Measurements from ENCODE around the gene MPST.

DNA sequence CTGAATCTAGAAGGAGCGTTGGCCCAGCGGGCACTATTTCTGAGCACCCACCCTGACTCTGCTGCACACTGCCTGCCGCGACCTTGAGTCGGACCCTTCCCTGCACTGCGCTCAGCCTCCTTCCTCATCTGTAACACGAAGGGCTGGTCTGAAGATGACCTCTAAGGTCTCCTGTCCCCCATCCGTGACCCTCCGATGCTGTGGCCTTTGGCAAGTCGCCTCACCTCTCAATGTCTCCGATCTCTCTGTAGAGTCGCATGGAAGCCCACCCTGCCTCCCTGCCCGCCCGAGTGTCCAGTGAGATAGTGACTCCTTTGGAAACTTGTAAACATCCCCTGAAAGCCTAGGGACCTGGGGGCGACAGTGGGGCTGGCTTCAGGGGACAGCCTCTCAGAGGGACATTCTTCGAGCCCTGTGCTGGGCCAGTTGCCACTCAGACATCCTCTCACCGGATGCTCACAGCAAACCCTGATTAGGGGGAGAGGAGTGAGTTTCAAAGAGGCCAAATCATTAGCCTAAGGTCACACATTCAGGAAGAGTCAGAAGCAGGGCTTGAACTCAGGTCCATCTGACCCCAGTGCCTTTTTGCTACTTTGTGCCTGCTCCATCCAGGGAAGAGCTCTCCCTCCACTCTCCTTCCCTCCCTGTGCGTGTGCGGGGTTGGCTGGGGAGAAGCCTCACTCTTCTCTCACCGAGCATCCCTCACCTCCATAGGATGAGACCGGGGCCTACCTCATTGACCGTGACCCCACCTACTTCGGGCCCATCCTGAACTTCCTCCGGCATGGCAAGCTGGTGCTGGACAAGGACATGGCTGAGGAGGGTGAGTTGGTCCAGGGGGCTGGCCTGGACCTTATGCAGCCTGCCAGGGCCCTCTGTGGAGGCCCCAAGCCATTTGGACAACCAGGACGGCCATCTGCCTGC, 33.1 kb downstream of the MPST start:
- TF ChIP-seq, protein P1, sequence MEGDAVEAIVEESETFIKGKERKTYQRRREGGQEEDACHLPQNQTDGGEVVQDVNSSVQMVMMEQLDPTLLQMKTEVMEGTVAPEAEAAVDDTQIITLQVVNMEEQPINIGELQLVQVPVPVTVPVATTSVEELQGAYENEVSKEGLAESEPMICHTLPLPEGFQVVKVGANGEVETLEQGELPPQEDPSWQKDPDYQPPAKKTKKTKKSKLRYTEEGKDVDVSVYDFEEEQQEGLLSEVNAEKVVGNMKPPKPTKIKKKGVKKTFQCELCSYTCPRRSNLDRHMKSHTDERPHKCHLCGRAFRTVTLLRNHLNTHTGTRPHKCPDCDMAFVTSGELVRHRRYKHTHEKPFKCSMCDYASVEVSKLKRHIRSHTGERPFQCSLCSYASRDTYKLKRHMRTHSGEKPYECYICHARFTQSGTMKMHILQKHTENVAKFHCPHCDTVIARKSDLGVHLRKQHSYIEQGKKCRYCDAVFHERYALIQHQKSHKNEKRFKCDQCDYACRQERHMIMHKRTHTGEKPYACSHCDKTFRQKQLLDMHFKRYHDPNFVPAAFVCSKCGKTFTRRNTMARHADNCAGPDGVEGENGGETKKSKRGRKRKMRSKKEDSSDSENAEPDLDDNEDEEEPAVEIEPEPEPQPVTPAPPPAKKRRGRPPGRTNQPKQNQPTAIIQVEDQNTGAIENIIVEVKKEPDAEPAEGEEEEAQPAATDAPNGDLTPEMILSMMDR (IDR thresholded peaks at IDR 0.05) = no peak
- TF ChIP-seq POLR2A (IDR thresholded peaks at IDR 0.05) = no peak
